PC-9 (cell line): ENCODE results near the gene WFIKKN1. TPM values are rescaled to one million over a fixed set of nuclear protein-coding genes. Genes with fewer than 3 reads are reported as not detected.

Source experiments
- BruUV-seq: library from RNA; stranded (reverse); fragments of 400-500 nt; replicated peaks from 2 replicates; lab custom pipeline; 2021; lab: Mats Ljungman, UMichigan
- CTCF ChIA-PET: fragments of 300-600 bp; sonication (Branson Sonifier 250); formaldehyde crosslinking; loops from one replicate; lab custom pipeline; 2022; ENCODE audit warnings: antibody characterized with exemption; lab: Charles Lee
- POLR2A ChIA-PET: fragments of 300-600 bp; sonication (Branson Sonifier 250); formaldehyde crosslinking; loops from one replicate; lab custom pipeline; 2022; ENCODE audit warnings: antibody characterized with exemption; ENCODE audit not compliant: unreplicated experiment; lab: Charles Lee
- DNase-seq, 2 experiments: peaks; one replicate each; pipeline versions ENCODE4 v3.0.0 to v3.0.0-alpha.2; 2015 to 2022; ENCODE audit warnings: mixed read lengths in 1 of 2
- H2AFZ ChIP-seq: fragments of 200-600 bp; sonication (generic); 2 replicates; pipeline ENCODE4 v1.8.1; 2017; ENCODE audit warnings: antibody characterized with exemption
- H3F3A ChIP-seq: fragments of 200-600 bp; sonication (generic); 2 replicates; pipeline ENCODE4 v1.8.1; 2017; ENCODE audit warnings: antibody characterized with exemption, mild to moderate bottlenecking, low read depth; ENCODE audit not compliant: insufficient read depth
- H3K27ac ChIP-seq: fragments of 200-600 bp; sonication (generic); 2 replicates; pipeline ENCODE4 v1.6.1; 2016; ENCODE audit warnings: mixed run types
- H3K27me3 ChIP-seq: fragments of 200-600 bp; sonication (generic); 2 replicates; pipeline ENCODE4 v1.6.1; 2016; ENCODE audit warnings: low read depth, mixed run types; ENCODE audit not compliant: insufficient read depth
- H3K36me3 ChIP-seq: fragments of 200-600 bp; sonication (generic); 2 replicates; pipeline ENCODE4 v1.6.1; 2016; ENCODE audit warnings: low read depth, mixed run types
- H3K4me1 ChIP-seq: fragments of 200-600 bp; sonication (generic); replicated peaks from 2 replicates; pipeline ENCODE4 v1.6.1; 2016; ENCODE audit warnings: mixed run types; ENCODE audit not compliant: insufficient read depth
- H3K4me2 ChIP-seq: fragments of 200-600 bp; sonication (generic); 2 replicates; pipeline ENCODE4 v1.6.1; 2017; ENCODE audit warnings: mixed run types
- H3K4me3 ChIP-seq: fragments of 200-600 bp; sonication (generic); 2 replicates; pipeline ENCODE4 v1.6.1; 2016; ENCODE audit warnings: mixed run types
- H3K79me2 ChIP-seq: fragments of 200-600 bp; sonication (generic); 2 replicates; pipeline ENCODE4 v1.6.1; 2017; ENCODE audit warnings: low read depth, mixed run types
- H3K9me2 ChIP-seq: fragments of 200-600 bp; sonication (generic); 2 replicates; pipeline ENCODE4 v1.8.1; 2017; ENCODE audit warnings: mild to moderate bottlenecking; ENCODE audit not compliant: insufficient read depth
- H3K9me3 ChIP-seq: fragments of 200-600 bp; sonication (generic); 2 replicates; pipeline ENCODE4 v1.8.1; 2016; ENCODE audit warnings: low read depth; ENCODE audit not compliant: insufficient read depth
- H4K20me1 ChIP-seq: fragments of 200-600 bp; sonication (generic); 2 replicates; pipeline ENCODE4 v1.8.1; 2017; ENCODE audit not compliant: insufficient read depth
- EZH2 ChIP-seq: fragments of 200-600 bp; sonication (generic); IDR thresholded peaks from 2 replicates; pipeline ENCODE4 v1.8.0; 2017; ENCODE audit warnings: antibody characterized with exemption, low read depth
- intact Hi-C: fragments of 100-400 bp; cut with micrococcal nuclease; formaldehyde crosslinking; loops from one replicate; pipeline ENCODE4 v1.10.0; 2022; ENCODE audit not compliant: unreplicated experiment
- total RNA-seq: library from RNA; stranded (reverse); gene quantifications from 2 replicates; pipeline ENCODE4 v1.2.3, GENCODE V29; 2021
- TF ChIP-seq, protein P1 (sequence below): fragments of 200-600 bp; sonication (generic); conservative IDR thresholded peaks from 2 replicates; pipeline ENCODE4 v1.6.1; 2017; ENCODE audit warnings: mixed run types, antibody characterized with exemption, mild to moderate bottlenecking, moderate library complexity

Gene WFIKKN1
- total RNA-seq, 1 experiment from 2014 or later = 6.9 TPM

DNA sequence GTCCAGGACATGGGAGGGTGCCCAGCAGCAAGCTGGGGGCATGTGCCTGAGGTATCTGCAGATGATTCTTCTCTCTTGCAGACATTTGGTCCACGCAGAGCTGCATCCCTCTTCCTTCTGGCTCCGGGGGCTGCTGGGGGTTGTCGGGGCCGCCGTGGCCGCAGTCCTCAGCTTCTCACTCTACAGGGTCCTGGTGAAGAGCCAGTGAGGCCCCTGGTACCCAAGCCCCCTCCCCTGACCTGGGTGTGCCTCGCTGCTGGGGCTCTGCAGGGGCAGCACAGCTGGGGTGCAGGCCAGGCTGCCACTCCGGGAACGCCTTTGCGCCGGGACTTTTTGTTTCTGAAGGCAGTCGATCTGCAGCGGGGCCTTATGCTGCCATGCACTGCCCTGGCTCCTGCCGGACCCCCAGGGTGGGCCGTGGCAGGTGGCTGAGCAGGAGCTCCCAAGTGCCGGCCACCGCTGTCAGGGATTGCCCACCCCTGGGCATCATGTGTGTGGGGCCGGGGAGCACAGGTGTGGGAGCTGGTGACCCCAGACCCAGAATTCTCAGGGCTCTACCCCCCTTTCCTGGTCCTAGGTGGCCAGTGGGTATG is 42.7 kb downstream of the WFIKKN1 start:
- DNase-seq = no peak
- POLR2A ChIA-PET = interaction anchor here (0.6 kb wide), 1 partner anchor 86 kb away, joined by 3 read pairs; no protein-coding TSS in a partner anchor
- no peak overlapping the region for H3K27ac ChIP-seq
- intact Hi-C loops = no loop called here
- H3K4me3 ChIP-seq = no peak overlapping the region
- CTCF ChIA-PET = no interaction called here
- TF ChIP-seq, protein P1, sequence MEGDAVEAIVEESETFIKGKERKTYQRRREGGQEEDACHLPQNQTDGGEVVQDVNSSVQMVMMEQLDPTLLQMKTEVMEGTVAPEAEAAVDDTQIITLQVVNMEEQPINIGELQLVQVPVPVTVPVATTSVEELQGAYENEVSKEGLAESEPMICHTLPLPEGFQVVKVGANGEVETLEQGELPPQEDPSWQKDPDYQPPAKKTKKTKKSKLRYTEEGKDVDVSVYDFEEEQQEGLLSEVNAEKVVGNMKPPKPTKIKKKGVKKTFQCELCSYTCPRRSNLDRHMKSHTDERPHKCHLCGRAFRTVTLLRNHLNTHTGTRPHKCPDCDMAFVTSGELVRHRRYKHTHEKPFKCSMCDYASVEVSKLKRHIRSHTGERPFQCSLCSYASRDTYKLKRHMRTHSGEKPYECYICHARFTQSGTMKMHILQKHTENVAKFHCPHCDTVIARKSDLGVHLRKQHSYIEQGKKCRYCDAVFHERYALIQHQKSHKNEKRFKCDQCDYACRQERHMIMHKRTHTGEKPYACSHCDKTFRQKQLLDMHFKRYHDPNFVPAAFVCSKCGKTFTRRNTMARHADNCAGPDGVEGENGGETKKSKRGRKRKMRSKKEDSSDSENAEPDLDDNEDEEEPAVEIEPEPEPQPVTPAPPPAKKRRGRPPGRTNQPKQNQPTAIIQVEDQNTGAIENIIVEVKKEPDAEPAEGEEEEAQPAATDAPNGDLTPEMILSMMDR = no peak
- TF ChIP-seq EZH2 = no peak
- peaks cover 16% of the 10 kb centered on the region for H3K79me2 ChIP-seq
- H2AFZ ChIP-seq = no peak overlapping the region
- no TSS peak for BruUV-seq
- H3K9me2 ChIP-seq = no peaks in the 10 kb centered on the region
- no peaks in the 10 kb centered on the region for H3K27me3 ChIP-seq
- H3K4me1 ChIP-seq = peaks cover 5% of the 10 kb centered on the region; the same call in 1 of the 2 replicates
- H4K20me1 ChIP-seq = no peaks in the 10 kb centered on the region; the same call in 1 of the 2 replicates
- no peaks in the 10 kb centered on the region for H3K36me3 ChIP-seq
- no peak overlapping the region for H3K4me2 ChIP-seq
- peaks cover 10% of the 10 kb centered on the region; the same call in 1 of the 2 replicates for H3F3A ChIP-seq
- H3K9me3 ChIP-seq = no peaks in the 10 kb centered on the region

DNA sequence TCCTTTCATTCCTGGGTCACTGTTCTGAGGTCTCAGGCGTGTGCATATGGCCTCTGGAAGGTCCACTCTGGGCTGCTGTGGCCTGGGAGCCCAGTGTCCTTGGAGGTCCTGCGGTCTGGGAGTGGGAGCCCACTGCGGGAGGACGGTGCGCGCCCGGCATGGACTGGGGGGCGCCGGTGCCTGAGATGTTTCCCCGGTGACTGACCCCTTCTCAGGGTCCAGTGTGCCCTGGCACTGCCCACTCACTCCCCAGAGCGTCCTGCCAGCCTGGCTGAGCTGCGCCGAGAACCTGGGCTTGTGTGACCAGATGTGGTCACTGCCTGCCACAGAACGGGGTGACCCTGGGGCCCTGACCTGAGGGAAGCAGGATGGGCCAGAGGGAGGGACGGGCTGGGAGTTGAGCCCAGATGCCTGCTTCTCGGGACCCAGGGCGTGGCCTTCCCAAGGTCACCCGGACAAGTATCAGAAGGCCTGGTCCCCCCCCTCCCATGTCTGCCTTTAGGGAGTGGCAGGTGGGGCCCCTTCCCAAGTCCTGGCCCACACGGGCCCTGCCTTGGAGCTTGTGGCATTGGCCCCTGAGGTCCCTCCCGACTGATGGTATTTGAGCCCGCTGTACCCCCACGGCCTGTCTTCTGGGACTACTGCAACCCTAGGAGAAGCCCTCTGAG is 43.6 kb downstream of the WFIKKN1 start:
- Histone ChIP-seq H3K4me3 (no peak overlapping the region), H2AFZ (no peak overlapping the region), H3K9me2 (no peaks in the 10 kb centered on the region), H3F3A (peaks cover 13% of the 10 kb centered on the region; the same call in 1 of the 2 replicates), H3K27ac (no peak overlapping the region), H3K9me3 (no peaks in the 10 kb centered on the region), H3K27me3 (no peaks in the 10 kb centered on the region), H3K4me2 (no peak overlapping the region), H3K36me3 (no peaks in the 10 kb centered on the region), H3K79me2 (peaks cover 7% of the 10 kb centered on the region; the same call in 1 of the 2 replicates), H4K20me1 (no peaks in the 10 kb centered on the region; the same call in 1 of the 2 replicates), H3K4me1 (peaks cover under 1% of the 10 kb centered on the region; the same call in 1 of the 2 replicates)
- no TSS peak for BruUV-seq
- intact Hi-C loops = no loop called here
- no peak for TF ChIP-seq EZH2
- TF ChIP-seq, protein P1 = no peak
- ChIA-PET POLR2A (no interaction called here), CTCF (no interaction called here)
- DNase-seq = no peak

DNA sequence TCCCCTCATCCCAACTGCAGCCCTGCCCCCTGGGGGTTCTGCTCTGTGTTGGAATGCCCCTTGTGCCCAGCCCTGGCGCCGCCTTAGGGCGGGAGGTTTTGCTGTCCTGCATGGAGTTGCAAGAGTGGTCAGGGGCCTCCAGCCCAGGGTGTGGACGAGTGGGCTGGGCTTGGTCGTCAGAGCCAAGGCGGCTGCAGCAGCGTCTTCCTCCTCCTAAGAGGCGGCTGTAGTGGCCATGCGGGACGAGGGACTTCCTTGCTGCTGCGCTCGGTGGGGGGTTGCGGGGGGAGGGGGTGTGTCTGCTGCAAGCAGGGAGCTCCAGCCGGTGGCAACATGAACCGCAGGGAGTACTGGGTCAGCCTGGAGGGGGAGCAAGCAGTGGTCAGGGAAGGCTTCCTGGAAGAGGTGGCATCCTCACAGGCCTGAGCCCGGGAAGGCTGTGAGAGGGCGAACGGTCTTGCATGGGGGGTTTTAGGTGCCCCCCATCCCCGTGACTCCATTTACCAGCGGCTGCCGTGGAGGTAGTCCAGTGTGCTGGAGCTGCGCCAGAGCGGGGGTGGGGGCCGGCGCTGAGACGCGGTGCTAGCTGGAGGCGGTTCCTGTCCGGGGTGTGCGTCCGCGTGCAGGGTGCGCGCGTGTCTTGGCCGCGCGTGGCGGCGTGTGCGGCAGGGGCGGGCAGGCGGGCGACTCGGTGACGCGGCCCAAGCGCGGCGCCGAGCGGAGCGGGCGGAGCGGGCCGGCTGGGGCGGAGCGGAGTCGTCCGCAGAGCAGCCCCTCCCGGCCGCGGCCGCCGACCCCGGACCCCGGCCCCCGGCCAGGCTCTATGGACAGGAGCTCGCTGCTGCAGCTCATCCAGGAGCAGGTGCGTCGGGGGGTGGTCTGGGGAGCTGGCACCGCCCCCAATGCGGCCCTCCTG is 44.4 kb downstream of the WFIKKN1 start, which contains the start of gene RHBDL1:
Gene RHBDL1, plus strand, starts transcription at position 704 of the 916 bp plus-strand sequence. Its CDS starts 120 bp downstream, at position 824.
- no peaks in the 10 kb centered on the region for H3K9me3 ChIP-seq
- TF ChIP-seq EZH2 = no peak
- TF ChIP-seq, protein P1 = no peak
- no peaks in the 10 kb centered on the region for H3K27me3 ChIP-seq
- no peaks in the 10 kb centered on the region for H3K79me2 ChIP-seq
- ChIA-PET CTCF (interaction anchor here (1.1 kb wide), 1 partner anchor 15 kb away, joined by 4 read pairs; no protein-coding TSS in a partner anchor), POLR2A (no interaction called here)
- H3K9me2 ChIP-seq = no peaks in the 10 kb centered on the region
- intact Hi-C loops = no loop called here
- no peak within 1 kb of the TSS for H3K4me3 ChIP-seq
- H3K4me2 ChIP-seq = no peak within 1 kb of the TSS
- no peak within 1 kb of the TSS for H2AFZ ChIP-seq
- H3F3A ChIP-seq = peaks cover 15% of the 10 kb centered on the region; the same call in 1 of the 2 replicates
- no peak for DNase-seq
- H3K27ac ChIP-seq = no peak within 1 kb of the TSS
- H4K20me1 ChIP-seq = no peaks in the 10 kb centered on the region; the same call in 1 of the 2 replicates
- H3K36me3 ChIP-seq = no peaks in the 10 kb centered on the region
- no TSS peak for BruUV-seq
- no peaks in the 10 kb centered on the region for H3K4me1 ChIP-seq
